HG02623 (cell line): ENCODE results near the gene GNAI1.

Experiments
- ATAC-seq: cut with Tn5 transposase; IDR thresholded peaks from one replicate; pipeline ENCODE4 v1.9.1; 2021; ENCODE audit warnings: moderate library complexity; ENCODE audit not compliant: unreplicated experiment

GNAI1 gene

GRCh38 chr7:80244206-80244916 is 109.7 kb downstream of the GNAI1 start:
- ATAC-seq = no peak

GRCh38 chr7:80247144-80247543 is 112.5 kb downstream of the GNAI1 start:
- ATAC-seq = no peak

GRCh38 chr7:80247891-80248290 is 113.3 kb downstream of the GNAI1 start:
- ATAC-seq = no peak

GRCh38 chr7:80249184-80249583 is 114.6 kb downstream of the GNAI1 start:
- ATAC-seq = no peak

- ATAC-seq = no peak
Observed at GRCh38 chr7:80249619-80250295, 115.1 kb downstream of the GNAI1 start.

GRCh38 chr7:80253237-80253636 is 118.6 kb downstream of the GNAI1 start:
- no peak for ATAC-seq

GRCh38 chr7:80253653-80254052 is 119.0 kb downstream of the GNAI1 start:
- ATAC-seq = no peak

- ATAC-seq = no peak
Observed at GRCh38 chr7:80255656-80256055, 121.0 kb downstream of the GNAI1 start.

GRCh38 chr7:80257756-80258155 is 123.1 kb downstream of the GNAI1 start:
- ATAC-seq = no peak

GRCh38 chr7:80260606-80261005 is 126.0 kb downstream of the GNAI1 start:
- ATAC-seq = no peak

- ATAC-seq = no peak
Observed at GRCh38 chr7:80263333-80263732, 128.7 kb downstream of the GNAI1 start.

GRCh38 chr7:80263821-80264220 is 129.2 kb downstream of the GNAI1 start:
- no peak for ATAC-seq

- no peak for ATAC-seq
Observed at GRCh38 chr7:80264769-80265495, 130.3 kb downstream of the GNAI1 start.

- no peak for ATAC-seq
Observed at GRCh38 chr7:80272560-80273239, 138.1 kb downstream of the GNAI1 start.

GRCh38 chr7:80273327-80273726 is 138.7 kb downstream of the GNAI1 start:
- ATAC-seq = no peak

- ATAC-seq = no peak
Observed at GRCh38 chr7:80275192-80275605, 140.6 kb downstream of the GNAI1 start.
